Osteoblast (primary cell): Measurements from ENCODE around the gene INPP1. TPM values are rescaled to one million over a fixed set of nuclear protein-coding genes. Genes with fewer than 3 reads are reported as not detected.

Experiments used
- DNase-seq: peaks from one replicate; pipeline ENCODE4 v3.0.0; 2011; ENCODE audit warnings: low spot score, mixed read lengths; ENCODE audit not compliant: insufficient read length; ENCODE audit errors: missing footprints
- H2AFZ ChIP-seq: 2 replicates; pipeline ENCODE4 v1.6.0; 2011; ENCODE audit warnings: mild to moderate bottlenecking, low read length
- H3K27ac ChIP-seq: 2 replicates; pipeline ENCODE4 v1.5.1; 2011; ENCODE audit warnings: mild to moderate bottlenecking, low read depth, low read length, moderate library complexity
- H3K27me3 ChIP-seq: 2 replicates; pipeline ENCODE4 v1.6.0; 2012; ENCODE audit warnings: mild to moderate bottlenecking, control low read depth, inconsistent platforms, low read length, moderate library complexity; ENCODE audit not compliant: insufficient read depth
- H3K36me3 ChIP-seq: 2 replicates; pipeline ENCODE4 v1.5.1; 2011; ENCODE audit warnings: mild to moderate bottlenecking, low read length, control low read depth, moderate library complexity; ENCODE audit not compliant: insufficient read depth
- H3K4me1 ChIP-seq: 2 replicates; pipeline ENCODE4 v1.5.1; 2011; ENCODE audit warnings: mild to moderate bottlenecking, low read length, control low read depth, moderate library complexity; ENCODE audit not compliant: insufficient read depth
- H3K4me2 ChIP-seq: 2 replicates; pipeline ENCODE4 v1.6.0; 2011; ENCODE audit warnings: mild to moderate bottlenecking, low read length; ENCODE audit not compliant: insufficient read depth
- H3K4me3 ChIP-seq: fragments of 200-600 bp; sonication (generic); 3 replicates; pipeline ENCODE4 v1.5.1; 2012; ENCODE audit warnings: mild to moderate bottlenecking, low read length, inconsistent platforms; ENCODE audit not compliant: insufficient read depth
- H3K79me2 ChIP-seq: 2 replicates; pipeline ENCODE4 v1.6.0; 2012; ENCODE audit warnings: mild to moderate bottlenecking, low read length, control low read depth, inconsistent platforms; ENCODE audit not compliant: insufficient read depth
- H3K9me3 ChIP-seq: 2 replicates; pipeline ENCODE4 v1.5.1; 2011; ENCODE audit warnings: low read depth, low read length, control low read depth
- H4K20me1 ChIP-seq: 2 replicates; pipeline ENCODE4 v1.6.0; 2012; ENCODE audit warnings: mild to moderate bottlenecking, low read length, control low read depth; ENCODE audit not compliant: insufficient read depth
- total RNA-seq: library from RNA; depleted of rRNA; stranded (reverse); fragments of >200 nt; gene quantifications from 2 replicates; pipeline ENCODE4 v1.2.3, GENCODE V29; 2012
- TF ChIP-seq, protein P1 (sequence below): IDR thresholded peaks from 2 replicates; pipeline ENCODE4 v1.5.1; 2011; ENCODE audit warnings: mild to moderate bottlenecking, low read depth, low read length, moderate library complexity; ENCODE audit errors: extremely low read depth

Gene INPP1
- total RNA-seq, 1 donor = 11.6 TPM

- Histone ChIP-seq H3K36me3 (no peaks in the 10 kb centered on the region), H3K4me2 (no peak overlapping the region), H3K9me3 (no peaks in the 10 kb centered on the region), H3K27me3 (peaks cover 16% of the 10 kb centered on the region), H3K4me1 (no peaks in the 10 kb centered on the region), H3K27ac (no peak overlapping the region), H2AFZ (no peak overlapping the region), H3K4me3 (no peak overlapping the region), H3K79me2 (no peaks in the 10 kb centered on the region), H4K20me1 (no peaks in the 10 kb centered on the region)
- no peak for DNase-seq
- TF ChIP-seq, protein P1, sequence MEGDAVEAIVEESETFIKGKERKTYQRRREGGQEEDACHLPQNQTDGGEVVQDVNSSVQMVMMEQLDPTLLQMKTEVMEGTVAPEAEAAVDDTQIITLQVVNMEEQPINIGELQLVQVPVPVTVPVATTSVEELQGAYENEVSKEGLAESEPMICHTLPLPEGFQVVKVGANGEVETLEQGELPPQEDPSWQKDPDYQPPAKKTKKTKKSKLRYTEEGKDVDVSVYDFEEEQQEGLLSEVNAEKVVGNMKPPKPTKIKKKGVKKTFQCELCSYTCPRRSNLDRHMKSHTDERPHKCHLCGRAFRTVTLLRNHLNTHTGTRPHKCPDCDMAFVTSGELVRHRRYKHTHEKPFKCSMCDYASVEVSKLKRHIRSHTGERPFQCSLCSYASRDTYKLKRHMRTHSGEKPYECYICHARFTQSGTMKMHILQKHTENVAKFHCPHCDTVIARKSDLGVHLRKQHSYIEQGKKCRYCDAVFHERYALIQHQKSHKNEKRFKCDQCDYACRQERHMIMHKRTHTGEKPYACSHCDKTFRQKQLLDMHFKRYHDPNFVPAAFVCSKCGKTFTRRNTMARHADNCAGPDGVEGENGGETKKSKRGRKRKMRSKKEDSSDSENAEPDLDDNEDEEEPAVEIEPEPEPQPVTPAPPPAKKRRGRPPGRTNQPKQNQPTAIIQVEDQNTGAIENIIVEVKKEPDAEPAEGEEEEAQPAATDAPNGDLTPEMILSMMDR = no peak
These were observed 44.0 kb downstream of the INPP1 start for GRCh38 chr2:190387422-190387821.

- Histone ChIP-seq H3K27me3 (peaks cover 43% of the 10 kb centered on the region), H3K9me3 (no peaks in the 10 kb centered on the region), H3K36me3 (no peaks in the 10 kb centered on the region), H2AFZ (no peak overlapping the region), H4K20me1 (no peaks in the 10 kb centered on the region), H3K27ac (no peak overlapping the region), H3K79me2 (no peaks in the 10 kb centered on the region), H3K4me3 (no peak overlapping the region), H3K4me2 (no peak overlapping the region), H3K4me1 (no peaks in the 10 kb centered on the region)
- DNase-seq = no peak
- TF ChIP-seq, protein P1 = no peak
These were observed 52.9 kb downstream of the INPP1 start for GRCh38 chr2:190396271-190396670.

GRCh38 chr2:190402986-190403603 is 59.7 kb downstream of the INPP1 start:
- H2AFZ ChIP-seq = no peak overlapping the region
- no peak for DNase-seq
- no peak overlapping the region for H3K27ac ChIP-seq
- H3K4me1 ChIP-seq = no peaks in the 10 kb centered on the region
- H3K9me3 ChIP-seq = no peaks in the 10 kb centered on the region
- H4K20me1 ChIP-seq = no peaks in the 10 kb centered on the region
- peaks cover 11% of the 10 kb centered on the region for H3K27me3 ChIP-seq
- no peak overlapping the region for H3K4me3 ChIP-seq
- no peak overlapping the region for H3K4me2 ChIP-seq
- H3K79me2 ChIP-seq = no peaks in the 10 kb centered on the region
- TF ChIP-seq, protein P1 = no peak
- no peaks in the 10 kb centered on the region for H3K36me3 ChIP-seq

DNA sequence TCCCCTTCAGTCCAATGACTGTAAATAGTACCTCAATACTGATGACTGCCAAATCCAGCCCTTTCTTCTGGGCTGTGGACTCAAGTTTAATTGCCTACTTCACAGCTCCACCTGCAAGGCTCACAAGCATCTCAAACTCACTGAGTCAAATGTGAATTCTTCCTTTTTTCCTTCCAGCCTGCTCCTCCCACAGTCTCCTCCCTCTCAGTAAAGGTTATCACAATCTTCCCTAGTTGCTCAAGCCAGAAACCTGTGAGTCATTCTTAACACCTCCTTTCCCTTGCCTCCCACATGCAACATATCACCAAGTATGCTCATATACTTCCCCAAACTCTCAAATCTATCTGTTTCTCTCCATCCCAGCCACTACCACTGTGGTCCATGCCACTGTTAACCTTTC is 61.1 kb downstream of the INPP1 start:
- TF ChIP-seq, protein P1 = no peak
- Histone ChIP-seq H3K36me3 (no peaks in the 10 kb centered on the region), H3K4me3 (no peak overlapping the region), H2AFZ (no peak overlapping the region), H3K4me1 (peaks cover 3% of the 10 kb centered on the region), H4K20me1 (no peaks in the 10 kb centered on the region), H3K4me2 (no peak overlapping the region), H3K27ac (no peak overlapping the region), H3K79me2 (no peaks in the 10 kb centered on the region), H3K9me3 (no peaks in the 10 kb centered on the region), H3K27me3 (peaks cover 17% of the 10 kb centered on the region)
- DNase-seq = peak; percentile 41
